LNCaP clone FGC (cell line): ENCODE measurements around the gene GPSM1.

ENCODE experiments used
- DNase-seq: peaks from one replicate; pipeline ENCODE4 v3.0.0-alpha.2; 2011; ENCODE audit warnings: low read depth
- H3K4me3 ChIP-seq: 2 replicates; pipeline ENCODE4 v1.5.1; 2011; ENCODE audit warnings: mild to moderate bottlenecking, low read depth, low read length, control low read depth
- TF ChIP-seq, protein P1 (sequence below): IDR thresholded peaks from 2 replicates; pipeline ENCODE4 v1.5.1; 2012; ENCODE audit warnings: mild to moderate bottlenecking; ENCODE audit not compliant: control insufficient read depth, insufficient read depth; ENCODE audit errors: extremely low read depth

GPSM1 gene

DNA sequence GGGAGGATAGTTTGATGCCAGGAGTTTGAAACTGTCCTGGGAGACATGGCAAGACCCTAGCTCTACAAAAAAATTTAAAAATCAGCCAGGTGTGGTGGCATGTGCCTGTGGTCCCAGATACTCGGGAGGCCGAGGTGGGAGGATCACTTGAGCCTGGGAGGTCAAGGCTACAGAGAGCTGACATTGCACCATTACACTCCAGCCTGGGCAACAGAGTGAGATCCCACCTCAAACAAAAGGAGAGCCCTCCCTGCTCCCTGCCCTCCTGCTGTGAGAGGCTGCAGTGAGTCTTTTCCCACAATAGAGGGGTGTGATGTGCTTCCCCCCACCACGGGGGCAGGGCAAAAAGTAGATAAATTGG lies 13.3 kb upstream of the GPSM1 start:
- no peak for DNase-seq
- H3K4me3 ChIP-seq: no peak overlapping the region
- TF ChIP-seq, protein P1, sequence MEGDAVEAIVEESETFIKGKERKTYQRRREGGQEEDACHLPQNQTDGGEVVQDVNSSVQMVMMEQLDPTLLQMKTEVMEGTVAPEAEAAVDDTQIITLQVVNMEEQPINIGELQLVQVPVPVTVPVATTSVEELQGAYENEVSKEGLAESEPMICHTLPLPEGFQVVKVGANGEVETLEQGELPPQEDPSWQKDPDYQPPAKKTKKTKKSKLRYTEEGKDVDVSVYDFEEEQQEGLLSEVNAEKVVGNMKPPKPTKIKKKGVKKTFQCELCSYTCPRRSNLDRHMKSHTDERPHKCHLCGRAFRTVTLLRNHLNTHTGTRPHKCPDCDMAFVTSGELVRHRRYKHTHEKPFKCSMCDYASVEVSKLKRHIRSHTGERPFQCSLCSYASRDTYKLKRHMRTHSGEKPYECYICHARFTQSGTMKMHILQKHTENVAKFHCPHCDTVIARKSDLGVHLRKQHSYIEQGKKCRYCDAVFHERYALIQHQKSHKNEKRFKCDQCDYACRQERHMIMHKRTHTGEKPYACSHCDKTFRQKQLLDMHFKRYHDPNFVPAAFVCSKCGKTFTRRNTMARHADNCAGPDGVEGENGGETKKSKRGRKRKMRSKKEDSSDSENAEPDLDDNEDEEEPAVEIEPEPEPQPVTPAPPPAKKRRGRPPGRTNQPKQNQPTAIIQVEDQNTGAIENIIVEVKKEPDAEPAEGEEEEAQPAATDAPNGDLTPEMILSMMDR: no peak

DNA sequence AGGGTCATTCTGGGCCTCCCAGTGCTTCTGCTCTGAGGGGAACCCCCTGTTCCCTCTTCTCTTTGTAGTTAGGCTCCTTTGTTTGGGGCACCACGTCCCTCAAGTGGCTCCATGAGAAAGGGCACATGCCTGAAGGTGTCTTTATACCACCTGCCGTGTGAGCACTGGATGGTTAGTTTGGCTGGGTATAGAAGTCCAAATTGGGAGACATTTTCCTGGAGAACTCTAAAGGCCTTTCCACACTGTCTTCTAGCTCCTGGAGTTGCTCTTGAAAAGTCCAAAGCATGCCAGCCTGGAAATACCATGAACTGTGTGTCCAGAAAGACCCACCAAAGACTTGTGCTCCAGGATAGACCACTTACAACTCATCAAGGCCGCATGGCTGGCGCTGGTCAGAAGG lies 12.4 kb upstream of the GPSM1 start:
- H3K4me3 ChIP-seq: no peak overlapping the region
- DNase-seq: no peak
- TF ChIP-seq, protein P1: no peak

DNA sequence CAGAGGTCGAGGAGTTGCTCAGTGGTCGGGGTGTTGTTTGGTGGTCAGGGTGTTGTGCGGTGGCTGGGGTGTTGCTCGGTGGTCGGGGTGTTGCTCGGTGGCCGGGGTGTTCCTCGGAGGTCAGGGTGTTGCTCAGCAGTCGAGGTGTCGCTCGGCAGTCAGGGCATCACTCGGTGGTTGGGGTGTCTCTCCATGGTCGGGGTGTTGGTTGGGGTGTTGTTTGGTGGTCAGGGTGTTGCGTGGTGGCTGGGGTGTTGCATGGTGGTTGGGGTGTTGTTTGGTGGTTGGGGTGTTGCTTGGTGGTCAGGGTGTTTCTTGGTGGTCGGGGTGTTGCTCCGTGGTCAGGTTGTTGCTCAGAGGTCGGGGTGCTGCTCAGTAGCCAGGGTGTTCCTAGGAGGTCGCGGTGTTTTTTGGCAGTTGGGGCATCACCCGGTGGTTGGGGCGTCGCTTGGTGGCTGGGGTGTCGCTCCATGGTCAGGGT lies 11.0 kb upstream of the GPSM1 start:
- no peak for DNase-seq
- no peak overlapping the region for H3K4me3 ChIP-seq
- TF ChIP-seq, protein P1: no peak

DNA sequence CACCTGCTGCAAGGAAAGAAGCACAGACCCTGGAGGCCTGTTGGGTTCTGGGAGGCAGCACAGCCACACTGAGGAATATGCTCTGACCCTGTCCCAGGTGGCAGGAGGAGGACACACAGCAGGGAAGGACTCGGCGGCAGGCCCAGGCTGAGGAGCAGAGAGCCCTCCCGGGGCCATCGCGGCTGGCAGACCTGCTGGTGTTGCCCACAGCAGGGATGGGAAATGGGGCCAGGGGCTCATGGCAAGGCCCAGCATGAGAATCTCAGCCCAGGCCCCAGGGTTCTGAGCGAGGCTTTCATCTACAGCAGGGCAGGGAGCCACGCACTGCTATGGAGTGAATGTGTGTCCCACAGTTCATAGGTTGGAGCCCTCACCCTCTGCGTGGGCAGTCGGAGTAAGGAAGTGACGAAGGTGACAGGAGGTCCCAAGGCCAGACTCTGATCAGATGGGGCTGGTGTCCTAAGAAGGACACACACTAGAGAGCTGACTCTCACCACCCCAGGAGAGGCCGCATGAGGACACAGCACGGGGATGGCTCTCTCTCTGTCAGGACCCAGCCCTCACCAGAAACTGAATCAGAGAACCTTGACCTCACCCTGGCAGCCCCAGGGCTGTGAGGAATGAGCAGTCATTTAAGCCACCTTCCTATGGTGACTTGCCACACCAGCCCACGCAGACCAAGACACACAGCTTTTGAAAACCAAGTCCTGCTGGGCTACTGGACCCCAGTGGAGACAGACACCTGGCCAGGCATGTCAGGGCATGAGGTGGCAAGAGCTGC lies 10.3 kb upstream of the GPSM1 start:
- TF ChIP-seq, protein P1: no peak
- no peak for DNase-seq
- no peak overlapping the region for H3K4me3 ChIP-seq

DNA sequence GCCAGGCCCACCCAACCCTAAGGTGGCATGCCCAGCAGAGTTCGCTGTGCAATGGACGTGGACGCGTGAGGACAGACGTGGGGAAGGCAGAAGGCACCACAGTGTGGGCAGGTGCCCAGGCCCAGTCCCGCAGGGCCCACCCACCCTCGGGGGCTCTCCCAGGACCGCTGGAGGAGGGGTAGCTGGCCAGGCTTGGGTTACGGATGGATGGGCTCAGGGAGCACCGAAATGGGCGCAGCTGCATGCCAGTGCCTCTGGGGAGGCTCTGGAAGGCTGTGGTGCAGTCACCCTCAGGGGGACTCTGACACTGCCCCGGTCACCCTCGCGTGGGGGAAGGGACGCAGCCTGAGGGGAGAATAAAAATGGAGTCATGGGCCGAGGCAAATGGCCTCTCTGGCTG lies 9.6 kb upstream of the GPSM1 start:
- TF ChIP-seq, protein P1: no peak
- no peak for DNase-seq
- H3K4me3 ChIP-seq: no peak overlapping the region

DNA sequence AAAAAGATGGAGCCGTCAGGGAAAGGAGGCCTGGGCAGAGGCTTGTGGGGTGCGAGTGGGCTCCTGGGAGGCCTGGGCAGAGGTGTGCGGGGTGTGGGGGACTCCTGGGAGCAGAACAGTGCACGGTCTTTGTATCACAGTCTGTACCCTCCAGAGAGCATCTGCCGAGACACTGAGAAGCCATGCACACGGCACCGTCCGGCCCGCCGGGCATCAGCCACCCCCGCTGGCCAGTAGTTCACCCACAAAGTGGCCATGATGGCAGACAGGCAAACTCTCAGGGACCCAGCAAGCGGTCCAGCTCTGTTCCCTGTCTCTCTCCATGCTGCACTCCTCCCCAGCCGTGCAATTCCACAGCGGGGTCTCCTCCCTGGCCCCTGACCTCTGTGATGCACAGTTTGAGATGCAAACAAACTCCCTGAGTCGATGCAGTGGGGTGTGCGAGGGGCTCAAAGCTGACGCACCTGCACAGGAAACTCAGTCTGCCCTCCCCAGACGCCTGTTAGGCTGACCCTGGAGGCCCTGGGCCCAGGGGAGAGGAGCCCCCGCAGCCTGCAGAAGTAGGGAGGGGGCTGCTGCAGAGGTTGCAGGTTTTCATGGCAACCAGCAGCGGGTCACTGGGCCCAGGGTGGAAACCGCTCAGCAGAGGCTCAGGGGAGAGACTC lies 9.1 kb upstream of the GPSM1 start:
- DNase-seq: no peak
- TF ChIP-seq, protein P1: no peak
- no peak overlapping the region for H3K4me3 ChIP-seq
